Cardiac fibroblast (primary cell): ENCODE data around the gene RABGAP1.

Experiments
- DNase-seq, 2 donors: peaks; one replicate each; pipeline versions ENCODE4 v3.0.0 to v3.0.0-alpha.2; 2010; ENCODE audit warnings: low read depth in 2 of 2
- H3K4me3 ChIP-seq, 2 donors: replicated peaks in 1 of 2; 1 replicate in 1 of 2; 2 replicates in 1 of 2; pipeline ENCODE4 v1.5.1; 2011; ENCODE audit warnings: low read depth in 2 of 2, low read length in 2 of 2, mild to moderate bottlenecking in 2 of 2, moderate library complexity in 1 of 2
- CTCF ChIP-seq: IDR thresholded peaks from one replicate; pipeline ENCODE4 v1.5.1; 2011; ENCODE audit warnings: low read depth, mild to moderate bottlenecking, low read length, inconsistent platforms

Gene RABGAP1

DNA sequence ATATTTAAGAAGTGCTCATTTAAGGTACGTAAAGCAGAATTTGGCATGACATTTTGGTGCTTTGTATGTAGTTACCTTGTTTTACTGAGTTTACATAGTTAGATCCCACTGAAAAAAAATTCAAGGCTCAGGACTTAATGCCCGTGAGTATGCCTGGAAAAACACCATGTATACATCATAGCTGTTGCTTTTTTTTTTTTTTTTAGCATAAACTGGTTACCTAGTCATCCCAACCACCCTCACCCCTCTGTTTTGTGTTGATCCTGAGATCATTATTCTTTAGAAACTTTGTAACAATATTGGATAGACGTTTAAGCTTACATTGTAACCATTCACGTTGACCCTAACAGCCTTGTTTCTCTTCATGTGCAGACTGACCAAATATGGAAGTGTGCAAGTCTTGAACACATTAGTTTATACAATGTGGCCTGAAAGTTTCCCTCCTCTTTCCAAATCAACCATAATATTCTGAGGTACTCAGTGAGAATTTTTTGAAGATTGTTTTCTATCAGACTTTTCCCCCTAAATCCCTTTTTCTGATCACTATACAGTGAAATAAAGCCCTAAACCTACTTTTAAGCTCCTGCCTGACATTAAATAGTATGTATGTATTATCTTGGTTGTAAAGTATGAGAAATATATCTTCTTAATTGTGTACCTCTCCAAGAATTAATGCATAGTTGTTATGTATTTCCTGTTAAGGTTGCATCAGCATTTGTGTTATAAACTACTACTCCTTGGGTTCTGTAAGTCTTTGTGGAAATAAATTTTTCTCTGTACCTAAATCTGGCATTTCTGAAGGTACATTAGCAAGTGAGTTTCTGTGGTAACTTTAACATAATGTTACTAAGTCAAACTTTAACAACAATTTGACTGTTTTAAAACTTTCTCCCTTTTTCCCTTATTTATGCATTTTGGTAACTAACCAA is 4.4 kb downstream of the RABGAP1 start:
- no peak for DNase-seq
- H3K4me3 ChIP-seq: no peak overlapping the region
- no peak for TF ChIP-seq CTCF

GRCh38 chr9:122946461-122947005 is 5.7 kb downstream of the RABGAP1 start:
- no peak for DNase-seq
- TF ChIP-seq CTCF: no peak

DNA sequence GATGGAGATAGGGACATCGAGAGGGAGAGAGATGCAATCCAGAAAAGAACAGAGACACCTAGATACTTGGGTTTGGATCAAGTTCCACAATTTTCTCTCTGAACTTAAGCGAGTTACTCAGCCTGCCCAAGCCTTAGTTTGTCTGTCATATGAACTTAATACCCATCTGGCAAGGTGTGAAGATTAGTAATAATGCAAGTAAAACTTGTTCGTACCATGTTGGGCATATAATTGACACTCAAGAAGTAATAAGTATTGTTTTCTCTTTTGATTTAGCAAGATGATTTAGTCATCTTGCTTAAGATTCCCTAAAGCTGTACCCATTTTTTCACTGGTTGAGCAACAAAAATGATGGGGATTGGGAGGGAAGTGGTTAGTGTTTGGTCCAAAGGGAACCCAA is 7.5 kb downstream of the RABGAP1 start:
- DNase-seq: no peak
- no peak for TF ChIP-seq CTCF
- no peak overlapping the region for H3K4me3 ChIP-seq

More at GRCh38 chr9:122946461-122947005, 5.7 kb downstream of the RABGAP1 start:
- H3K4me3 ChIP-seq: no peak overlapping the region

DNA sequence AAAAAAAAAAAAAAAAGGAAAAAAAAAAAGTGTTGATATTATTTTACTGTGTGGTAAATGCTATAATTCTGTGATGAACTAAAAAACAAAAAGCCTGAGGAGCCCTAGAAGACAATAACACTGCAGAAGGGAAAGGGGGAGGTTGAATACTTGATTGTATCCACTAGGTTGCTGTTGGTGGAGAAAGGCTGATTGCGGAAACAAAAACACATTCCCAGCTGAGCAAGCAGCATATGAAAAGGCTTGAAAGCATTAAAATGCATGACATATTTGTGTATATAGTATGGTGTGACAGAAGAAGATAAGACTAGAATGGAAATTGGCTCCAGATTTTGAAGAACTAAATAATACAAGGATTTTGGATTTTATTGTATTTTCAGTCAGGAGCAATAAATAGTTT is 8.9 kb downstream of the RABGAP1 start:
- DNase-seq: peak in 1 of 2 donors; percentile 36
- H3K4me3 ChIP-seq: no peak overlapping the region
- no peak for TF ChIP-seq CTCF

DNA sequence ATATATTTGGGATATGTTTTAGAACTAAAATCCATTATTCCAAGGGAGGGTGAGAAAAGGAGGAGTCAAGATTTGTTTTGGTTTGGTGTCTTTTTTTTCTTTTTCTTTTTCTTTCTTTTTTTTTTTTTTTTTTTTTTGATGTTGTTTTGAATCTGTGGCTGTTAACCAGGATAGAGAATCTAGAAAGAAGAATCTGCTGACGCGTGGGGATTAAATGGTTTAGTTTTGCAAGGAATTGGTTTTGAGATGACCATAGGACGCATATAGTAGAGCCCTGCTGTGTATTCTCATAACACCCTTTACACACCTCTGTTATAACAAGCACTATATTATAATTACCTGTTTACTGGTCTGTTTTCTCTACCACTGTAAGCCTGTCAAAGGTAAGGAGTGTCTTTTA is 9.4 kb downstream of the RABGAP1 start:
- H3K4me3 ChIP-seq: no peak overlapping the region
- no peak for TF ChIP-seq CTCF
- DNase-seq: no peak

DNA sequence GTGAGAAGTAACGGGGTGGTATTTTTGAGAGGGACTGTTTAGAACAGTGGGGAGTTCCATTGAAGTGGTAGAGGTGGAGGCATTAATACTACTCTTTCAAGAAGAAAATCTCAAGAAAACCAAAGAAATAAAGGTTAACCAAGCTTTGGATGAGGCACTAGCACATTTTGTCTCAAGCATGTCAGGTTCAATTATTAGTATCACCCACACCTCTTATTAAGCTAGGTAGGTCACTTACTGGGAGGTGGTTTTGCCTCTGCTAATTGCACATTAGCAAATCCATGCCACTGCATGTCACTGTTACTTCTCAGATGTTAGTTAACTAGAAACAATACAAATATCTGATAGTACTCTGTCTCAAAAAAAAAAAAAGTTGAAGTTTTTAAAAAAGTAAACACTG is 10.2 kb downstream of the RABGAP1 start:
- no peak overlapping the region for H3K4me3 ChIP-seq
- TF ChIP-seq CTCF: no peak
- no peak for DNase-seq
